ENCODE measurements around the gene MOCS3.

MOCS3 gene

GRCh38 chr20:50930139-50930975 lies 28.3 kb upstream of the MOCS3 start:
- H3K36me3 ChIP-seq (ENCODE audit: insufficient read depth, low read length): peaks cover 61% of the 10 kb centered on the region
- no peaks in the 10 kb centered on the region for H3K9me3 ChIP-seq (ENCODE audit: low read depth, low read length)
- H3K4me3 ChIP-seq: peak overlapping the region; percentile 91
- H3K27ac ChIP-seq: peak overlapping the region; percentile 82
- TF ChIP-seq FOXP2 (optimal IDR thresholded peaks at IDR 0.05; ENCODE audit: control extremely low read depth, extremely low read length, insufficient read depth): no peak
- TF ChIP-seq POLR2AphosphoS5 (IDR thresholded peaks at IDR 0.05; ENCODE audit: borderline replicate concordance, low read depth, low read length): no peak
- TF ChIP-seq EZH2 (IDR thresholded peaks at IDR 0.05): no peak
- H3K9ac ChIP-seq (ENCODE audit: insufficient read length): peak overlapping the region; percentile 91
- DNase-seq (ENCODE audit: low read depth, low spot score): no peak

DNA sequence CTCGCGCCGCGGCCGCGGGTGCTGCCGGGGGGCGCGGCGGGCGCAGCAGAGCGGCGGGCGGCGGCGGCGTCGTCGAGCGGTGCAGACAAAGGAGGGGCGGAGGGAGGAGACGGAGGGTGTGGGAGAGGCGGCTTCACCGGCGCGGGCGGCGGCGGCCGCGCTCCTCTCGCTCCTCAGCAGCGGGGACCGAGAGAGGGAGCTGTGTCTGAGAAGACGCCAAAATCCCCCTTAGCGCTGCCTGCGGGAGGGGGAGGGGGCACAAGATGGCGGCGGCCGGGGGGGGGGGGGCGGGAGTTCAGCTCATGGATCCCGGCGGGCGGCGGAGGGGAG lies 27.7 kb upstream of the MOCS3 start:
- Histone ChIP-seq H3K27ac (peak overlapping the region; percentile 98), H3K9me3 (ENCODE audit: low read depth, low read length) (no peaks in the 10 kb centered on the region), H3K36me3 (ENCODE audit: insufficient read depth, low read length) (peaks cover 60% of the 10 kb centered on the region), H3K9ac (ENCODE audit: insufficient read length) (peak overlapping the region; percentile 73), H3K4me3 (peak overlapping the region; percentile 68)
- DNase-seq (ENCODE audit: low read depth, low spot score): no peak
- TF ChIP-seq EZH2 (IDR thresholded peaks at IDR 0.05) (no peak), POLR2AphosphoS5 (IDR thresholded peaks at IDR 0.05; ENCODE audit: borderline replicate concordance, low read depth, low read length) (no peak), FOXP2 (optimal IDR thresholded peaks at IDR 0.05; ENCODE audit: control extremely low read depth, extremely low read length, insufficient read depth) (no peak)

DNA sequence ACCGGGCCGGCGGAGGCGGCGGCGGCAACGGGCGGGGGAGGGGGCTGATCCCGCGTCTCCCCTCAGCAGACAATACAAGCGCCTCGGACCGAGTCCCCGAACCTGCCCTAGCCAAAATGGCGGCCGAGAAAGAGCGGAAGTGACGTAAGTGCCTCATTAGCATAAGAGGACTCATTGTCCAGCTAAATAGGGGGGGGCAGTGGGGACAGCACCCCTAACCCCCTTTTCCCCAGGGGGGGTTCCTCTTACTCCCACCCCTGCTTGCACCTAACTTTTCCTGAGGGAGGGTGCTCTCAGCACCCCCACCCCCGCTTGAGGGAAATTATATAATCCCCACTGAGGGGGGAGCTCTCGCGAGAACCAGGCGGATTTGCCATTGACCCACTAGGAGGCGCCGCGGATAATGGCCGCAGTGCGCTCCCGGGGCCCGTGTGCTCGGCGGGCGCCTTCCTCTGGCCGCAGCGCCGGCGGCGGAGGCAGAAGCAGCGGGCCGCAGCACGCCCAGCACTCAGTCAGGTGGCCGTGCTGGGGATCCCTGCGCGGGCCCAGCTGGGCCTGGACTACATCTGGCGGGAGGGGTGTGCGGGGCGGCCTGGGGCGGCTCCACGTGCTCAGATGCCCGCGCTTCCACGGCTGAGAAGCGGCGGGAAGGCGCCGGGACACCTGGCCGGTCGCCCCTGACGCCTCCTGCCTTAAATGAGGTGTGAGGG lies 27.2 kb upstream of the MOCS3 start, which contains the start of gene ADNP:
ADNP (minus strand) TSS at position 132 of the 710 bp plus-strand sequence. CDS start 27,441 bp downstream, outside the sequence.
- Histone ChIP-seq H3K9me3 (ENCODE audit: low read depth, low read length) (no peaks in the 10 kb centered on the region), H3K9ac (ENCODE audit: insufficient read length) (peak within 1 kb of the TSS; percentile 91), H3K4me3 (peak within 1 kb of the TSS; percentile 91), H3K27ac (peak within 1 kb of the TSS; percentile 98), H3K36me3 (ENCODE audit: insufficient read depth, low read length) (peaks cover 60% of the 10 kb centered on the region)
- TF ChIP-seq POLR2AphosphoS5 (IDR thresholded peaks at IDR 0.05; ENCODE audit: borderline replicate concordance, low read depth, low read length): peak; percentile 76
- TF ChIP-seq EZH2 (IDR thresholded peaks at IDR 0.05): no peak
- DNase-seq (ENCODE audit: low read depth, low spot score): no peak

GRCh38 chr20:50932016-50932485 lies 26.6 kb upstream of the MOCS3 start:
- no peak for DNase-seq (ENCODE audit: low read depth, low spot score)
- peak overlapping the region; percentile 38 for H3K9ac ChIP-seq (ENCODE audit: insufficient read length)

DNA sequence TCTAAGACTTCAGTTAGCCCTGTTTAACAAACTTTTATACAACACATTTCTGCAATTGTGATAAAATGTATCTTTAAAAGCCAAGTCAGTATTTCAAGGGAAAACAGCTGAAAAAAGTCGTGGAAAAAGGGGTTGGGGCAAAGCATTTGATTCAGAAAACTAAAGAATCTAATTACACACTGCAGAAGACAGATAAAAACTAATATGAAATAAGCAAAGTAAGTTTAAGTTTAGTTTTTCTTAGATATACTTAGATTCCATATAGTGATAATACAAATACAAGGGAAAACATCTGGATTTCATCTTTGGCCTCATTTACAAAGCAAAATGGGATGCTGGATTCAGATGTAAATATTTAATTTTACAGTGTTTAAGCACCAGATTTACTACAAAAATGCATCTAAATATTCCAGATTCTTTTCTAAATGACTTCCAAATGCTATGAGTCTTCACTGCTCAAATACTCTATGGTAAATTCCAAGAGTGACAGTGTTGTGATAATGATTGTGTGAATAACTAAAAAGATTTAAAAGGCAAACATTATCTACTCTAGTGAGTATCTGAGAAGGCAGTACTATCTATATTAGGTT lies 25.8 kb upstream of the MOCS3 start:
- Histone ChIP-seq H3K27ac (peak overlapping the region; percentile 98), H3K9ac (ENCODE audit: insufficient read length) (peak overlapping the region; percentile 64), H3K4me3 (peak overlapping the region; percentile 49), H3K36me3 (ENCODE audit: insufficient read depth, low read length) (peaks cover 58% of the 10 kb centered on the region), H3K9me3 (ENCODE audit: low read depth, low read length) (no peaks in the 10 kb centered on the region)
- DNase-seq (ENCODE audit: low read depth, low spot score): no peak
- TF ChIP-seq FOXP2 (optimal IDR thresholded peaks at IDR 0.05; ENCODE audit: control extremely low read depth, extremely low read length, insufficient read depth) (no peak), EZH2 (IDR thresholded peaks at IDR 0.05) (no peak), POLR2AphosphoS5 (IDR thresholded peaks at IDR 0.05; ENCODE audit: borderline replicate concordance, low read depth, low read length) (no peak)

More at GRCh38 chr20:50932016-50932485, 26.6 kb upstream of the MOCS3 start:
- Histone ChIP-seq H3K9me3 (ENCODE audit: low read depth, low read length) (no peaks in the 10 kb centered on the region), H3K36me3 (ENCODE audit: insufficient read depth, low read length) (peaks cover 61% of the 10 kb centered on the region), H3K4me3 (peak overlapping the region; percentile 49), H3K27ac (peak overlapping the region; percentile 98)
- TF ChIP-seq EZH2 (IDR thresholded peaks at IDR 0.05): no peak
- no peak for TF ChIP-seq FOXP2 (optimal IDR thresholded peaks at IDR 0.05; ENCODE audit: control extremely low read depth, extremely low read length, insufficient read depth)
- no peak for TF ChIP-seq POLR2AphosphoS5 (IDR thresholded peaks at IDR 0.05; ENCODE audit: borderline replicate concordance, low read depth, low read length)

GRCh38 chr20:50933589-50933988 lies 25.0 kb upstream of the MOCS3 start:
- peak overlapping the region; percentile 24 for H3K4me3 ChIP-seq
- DNase-seq (ENCODE audit: low read depth, low spot score): no peak
- H3K9me3 ChIP-seq (ENCODE audit: low read depth, low read length): no peaks in the 10 kb centered on the region
- H3K9ac ChIP-seq (ENCODE audit: insufficient read length): peak overlapping the region; percentile 64
- peaks cover 54% of the 10 kb centered on the region for H3K36me3 ChIP-seq (ENCODE audit: insufficient read depth, low read length)
- TF ChIP-seq EZH2 (IDR thresholded peaks at IDR 0.05): no peak
- no peak for TF ChIP-seq FOXP2 (optimal IDR thresholded peaks at IDR 0.05; ENCODE audit: control extremely low read depth, extremely low read length, insufficient read depth)
- no peak for TF ChIP-seq POLR2AphosphoS5 (IDR thresholded peaks at IDR 0.05; ENCODE audit: borderline replicate concordance, low read depth, low read length)
- peak overlapping the region; percentile 98 for H3K27ac ChIP-seq

DNA sequence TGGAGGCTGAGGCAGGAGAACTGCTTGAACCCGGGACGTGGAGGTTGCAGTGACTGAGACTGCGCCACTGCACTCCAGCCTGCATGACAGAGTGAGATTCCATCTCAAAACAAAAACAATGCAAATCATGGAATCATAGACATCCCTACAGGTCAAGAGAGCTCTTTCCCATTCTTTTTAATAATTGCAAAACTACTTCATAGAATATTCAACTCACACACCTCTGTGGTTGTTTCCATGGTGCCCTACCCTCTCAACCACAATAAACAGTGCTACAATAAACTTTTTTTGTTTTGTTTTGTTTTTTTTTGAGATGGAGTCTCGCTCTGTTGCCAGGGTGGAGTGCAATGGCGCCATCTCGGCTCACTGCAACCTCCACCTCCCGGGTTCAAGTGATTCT lies 15.5 kb upstream of the MOCS3 start:
- Histone ChIP-seq H3K9ac (ENCODE audit: insufficient read length) (no peak overlapping the region), H3K27ac (no peak overlapping the region), H3K4me3 (no peak overlapping the region), H3K9me3 (ENCODE audit: low read depth, low read length) (no peaks in the 10 kb centered on the region), H3K36me3 (ENCODE audit: insufficient read depth, low read length) (peaks cover 83% of the 10 kb centered on the region)
- no peak for DNase-seq (ENCODE audit: low read depth, low spot score)
- TF ChIP-seq EZH2 (IDR thresholded peaks at IDR 0.05): no peak
- TF ChIP-seq FOXP2 (optimal IDR thresholded peaks at IDR 0.05; ENCODE audit: control extremely low read depth, extremely low read length, insufficient read depth): no peak
- TF ChIP-seq POLR2AphosphoS5 (IDR thresholded peaks at IDR 0.05; ENCODE audit: borderline replicate concordance, low read depth, low read length): no peak

All from SK-N-MC (cell line).